Testis (tissue), 2 donors: ENCODE measurements around the gene MC2R.

Experiments used
- CTCF ChIP-seq, 3 experiments: fragments of 450-650 bp in 2 of 3; fragments of 200-600 bp in 1 of 3; sonication (generic) in 1 of 3; IDR thresholded peaks; one replicate each; pipeline ENCODE4 v1.5.1; 2016 to 2019; ENCODE audit warnings: antibody characterized with exemption in 3 of 3, mild to moderate bottlenecking in 2 of 3, moderate library complexity in 1 of 3
- POLR2A ChIP-seq: fragments of 450-650 bp; IDR thresholded peaks from one replicate; pipeline ENCODE4 v1.6.1; 2017; ENCODE audit warnings: antibody characterized with exemption, mild to moderate bottlenecking, moderate library complexity

- no peak for TF ChIP-seq POLR2A
- no peak for TF ChIP-seq CTCF (IDR thresholded peaks at IDR 0.05)
Measured at GRCh38 chr18:13934058-13934457, 18.7 kb upstream of the MC2R start.
